Vagina (tissue), 2 donors: Measurements from ENCODE around the gene GJB4.

Source experiments
- POLR2A ChIP-seq, 2 donors: fragments of 450-650 bp; IDR thresholded peaks; one replicate each; pipeline ENCODE4 v1.6.1; 2017; ENCODE audit warnings: antibody characterized with exemption in 2 of 2, mild to moderate bottlenecking in 2 of 2, moderate library complexity in 2 of 2
- POLR2AphosphoS5 ChIP-seq, 2 donors: sonication (generic); formaldehyde crosslinking; IDR thresholded peaks; one replicate each; pipeline ENCODE4 v1.9.0; 2017; ENCODE audit warnings: antibody characterized with exemption in 2 of 2, mild to moderate bottlenecking in 2 of 2, low read depth in 1 of 2; ENCODE audit not compliant: insufficient read depth in 1 of 2
- TF ChIP-seq, protein P1 (sequence below), 3 experiments: fragments of 450-650 bp in 2 of 3; fragments of 200-600 bp in 1 of 3; sonication (generic) in 1 of 3; IDR thresholded peaks; one replicate each; pipeline ENCODE4 v1.5.1; 2017 to 2019; ENCODE audit warnings: antibody characterized with exemption in 3 of 3, mild to moderate bottlenecking in 2 of 3, moderate library complexity in 2 of 3

DNA sequence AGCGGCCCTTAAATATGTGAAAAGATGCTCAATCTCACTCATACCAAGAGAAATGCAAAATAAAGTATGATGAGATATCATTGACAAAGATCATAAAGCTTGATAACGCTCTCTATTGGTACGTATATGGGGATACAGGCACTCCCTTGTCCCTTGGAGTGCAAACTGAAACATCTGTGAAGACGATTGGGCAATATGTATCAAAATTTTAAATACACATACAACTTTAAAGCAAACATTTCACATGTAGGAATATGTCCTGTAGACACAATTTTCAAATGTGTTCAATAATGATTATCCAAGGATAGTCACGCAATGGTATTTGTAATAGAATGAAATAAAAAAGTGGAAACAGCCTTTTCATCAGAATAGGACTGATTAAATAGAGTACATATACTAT, 19.5 kb downstream of the GJB4 start:
- TF ChIP-seq, protein P1, sequence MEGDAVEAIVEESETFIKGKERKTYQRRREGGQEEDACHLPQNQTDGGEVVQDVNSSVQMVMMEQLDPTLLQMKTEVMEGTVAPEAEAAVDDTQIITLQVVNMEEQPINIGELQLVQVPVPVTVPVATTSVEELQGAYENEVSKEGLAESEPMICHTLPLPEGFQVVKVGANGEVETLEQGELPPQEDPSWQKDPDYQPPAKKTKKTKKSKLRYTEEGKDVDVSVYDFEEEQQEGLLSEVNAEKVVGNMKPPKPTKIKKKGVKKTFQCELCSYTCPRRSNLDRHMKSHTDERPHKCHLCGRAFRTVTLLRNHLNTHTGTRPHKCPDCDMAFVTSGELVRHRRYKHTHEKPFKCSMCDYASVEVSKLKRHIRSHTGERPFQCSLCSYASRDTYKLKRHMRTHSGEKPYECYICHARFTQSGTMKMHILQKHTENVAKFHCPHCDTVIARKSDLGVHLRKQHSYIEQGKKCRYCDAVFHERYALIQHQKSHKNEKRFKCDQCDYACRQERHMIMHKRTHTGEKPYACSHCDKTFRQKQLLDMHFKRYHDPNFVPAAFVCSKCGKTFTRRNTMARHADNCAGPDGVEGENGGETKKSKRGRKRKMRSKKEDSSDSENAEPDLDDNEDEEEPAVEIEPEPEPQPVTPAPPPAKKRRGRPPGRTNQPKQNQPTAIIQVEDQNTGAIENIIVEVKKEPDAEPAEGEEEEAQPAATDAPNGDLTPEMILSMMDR (IDR thresholded peaks at IDR 0.05) = no peak
- TF ChIP-seq POLR2A (IDR thresholded peaks at IDR 0.05) = no peak
- TF ChIP-seq POLR2AphosphoS5 (IDR thresholded peaks at IDR 0.05; ENCODE audit: insufficient read depth in 1 of 2, low read depth in 1 of 2) = no peak
